Progenitor cell of endocrine pancreas (in vitro differentiated cells): ENCODE data around the gene TLL1. TPM values are rescaled to one million over a fixed set of nuclear protein-coding genes. Genes with fewer than 3 reads are reported as not detected.

Source experiments
- DNase-seq: peaks from one replicate; pipeline ENCODE4 v3.0.0; 2021; ENCODE audit warnings: low spot score; ENCODE audit not compliant: unreplicated experiment
- H3K27ac Mint-ChIP-seq: 2 replicates; pipeline ENCODE4 v1.8.0; 2021; ENCODE audit warnings: mild to moderate bottlenecking, moderate library complexity, mixed read lengths
- H3K27me3 Mint-ChIP-seq: 2 replicates; pipeline ENCODE4 v1.8.0; 2021; ENCODE audit warnings: mixed read lengths
- H3K36me3 Mint-ChIP-seq: 2 replicates; pipeline ENCODE4 v1.8.0; 2022; ENCODE audit warnings: mixed read lengths; ENCODE audit not compliant: insufficient read depth
- H3K4me1 Mint-ChIP-seq: 2 replicates; pipeline ENCODE4 v1.8.0; 2021; ENCODE audit warnings: low read depth, mixed read lengths
- H3K4me3 Mint-ChIP-seq: 2 replicates; pipeline ENCODE4 v1.8.0; 2021; ENCODE audit warnings: low read depth, mild to moderate bottlenecking, moderate library complexity, mixed read lengths
- H3K9me3 Mint-ChIP-seq: 2 replicates; pipeline ENCODE4 v1.8.0; 2021; ENCODE audit warnings: low read depth, mixed read lengths
- total RNA-seq: library from RNA; stranded (reverse); gene quantifications from 2 replicates; pipeline ENCODE4 v1.2.1, GENCODE V29; 2021
- TF ChIP-seq, protein P1 (sequence below): fragments of 200-600 bp; sonication (generic); IDR thresholded peaks from one replicate; pipeline ENCODE4 v1.5.0; 2021; ENCODE audit warnings: antibody characterized with exemption, mild to moderate bottlenecking; ENCODE audit not compliant: unreplicated experiment

The TLL1 gene
- total RNA-seq, 1 donor from 2014 or later = not detected

- DNase-seq = no peak
- Mint-ChIP-seq H3K27ac (no peak overlapping the region), H3K27me3 (no peaks in the 10 kb centered on the region), H3K4me3 (no peak overlapping the region), H3K4me1 (no peaks in the 10 kb centered on the region), H3K36me3 (no peaks in the 10 kb centered on the region), H3K9me3 (peaks cover 2% of the 10 kb centered on the region)
- TF ChIP-seq, protein P1, sequence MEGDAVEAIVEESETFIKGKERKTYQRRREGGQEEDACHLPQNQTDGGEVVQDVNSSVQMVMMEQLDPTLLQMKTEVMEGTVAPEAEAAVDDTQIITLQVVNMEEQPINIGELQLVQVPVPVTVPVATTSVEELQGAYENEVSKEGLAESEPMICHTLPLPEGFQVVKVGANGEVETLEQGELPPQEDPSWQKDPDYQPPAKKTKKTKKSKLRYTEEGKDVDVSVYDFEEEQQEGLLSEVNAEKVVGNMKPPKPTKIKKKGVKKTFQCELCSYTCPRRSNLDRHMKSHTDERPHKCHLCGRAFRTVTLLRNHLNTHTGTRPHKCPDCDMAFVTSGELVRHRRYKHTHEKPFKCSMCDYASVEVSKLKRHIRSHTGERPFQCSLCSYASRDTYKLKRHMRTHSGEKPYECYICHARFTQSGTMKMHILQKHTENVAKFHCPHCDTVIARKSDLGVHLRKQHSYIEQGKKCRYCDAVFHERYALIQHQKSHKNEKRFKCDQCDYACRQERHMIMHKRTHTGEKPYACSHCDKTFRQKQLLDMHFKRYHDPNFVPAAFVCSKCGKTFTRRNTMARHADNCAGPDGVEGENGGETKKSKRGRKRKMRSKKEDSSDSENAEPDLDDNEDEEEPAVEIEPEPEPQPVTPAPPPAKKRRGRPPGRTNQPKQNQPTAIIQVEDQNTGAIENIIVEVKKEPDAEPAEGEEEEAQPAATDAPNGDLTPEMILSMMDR = no peak
These were observed 141.4 kb downstream of the TLL1 start for GRCh38 chr4:166014411-166014810.

DNA sequence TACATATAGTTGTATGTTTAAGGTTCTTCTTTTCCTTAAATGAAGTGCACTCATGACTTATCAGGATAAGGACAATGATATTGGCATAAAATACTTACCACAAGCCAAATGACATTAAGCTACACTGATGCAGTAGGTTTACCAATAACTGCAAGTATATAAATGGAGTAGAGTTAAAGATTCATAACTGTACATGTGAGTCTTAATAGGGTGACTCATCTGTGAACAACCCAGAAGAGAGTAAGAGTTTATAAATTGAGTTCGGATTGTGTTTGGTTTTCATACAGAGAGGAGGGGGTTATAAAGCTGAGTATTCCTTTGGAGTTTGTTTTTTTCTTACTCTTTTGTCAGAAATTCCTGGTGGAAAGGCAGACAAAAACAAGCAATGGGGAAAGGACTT, 144.8 kb downstream of the TLL1 start:
- Mint-ChIP-seq H3K27me3 (no peaks in the 10 kb centered on the region), H3K4me3 (no peak overlapping the region), H3K27ac (no peak overlapping the region), H3K9me3 (no peaks in the 10 kb centered on the region), H3K36me3 (no peaks in the 10 kb centered on the region), H3K4me1 (no peaks in the 10 kb centered on the region)
- no peak for DNase-seq
- TF ChIP-seq, protein P1 = no peak

DNA sequence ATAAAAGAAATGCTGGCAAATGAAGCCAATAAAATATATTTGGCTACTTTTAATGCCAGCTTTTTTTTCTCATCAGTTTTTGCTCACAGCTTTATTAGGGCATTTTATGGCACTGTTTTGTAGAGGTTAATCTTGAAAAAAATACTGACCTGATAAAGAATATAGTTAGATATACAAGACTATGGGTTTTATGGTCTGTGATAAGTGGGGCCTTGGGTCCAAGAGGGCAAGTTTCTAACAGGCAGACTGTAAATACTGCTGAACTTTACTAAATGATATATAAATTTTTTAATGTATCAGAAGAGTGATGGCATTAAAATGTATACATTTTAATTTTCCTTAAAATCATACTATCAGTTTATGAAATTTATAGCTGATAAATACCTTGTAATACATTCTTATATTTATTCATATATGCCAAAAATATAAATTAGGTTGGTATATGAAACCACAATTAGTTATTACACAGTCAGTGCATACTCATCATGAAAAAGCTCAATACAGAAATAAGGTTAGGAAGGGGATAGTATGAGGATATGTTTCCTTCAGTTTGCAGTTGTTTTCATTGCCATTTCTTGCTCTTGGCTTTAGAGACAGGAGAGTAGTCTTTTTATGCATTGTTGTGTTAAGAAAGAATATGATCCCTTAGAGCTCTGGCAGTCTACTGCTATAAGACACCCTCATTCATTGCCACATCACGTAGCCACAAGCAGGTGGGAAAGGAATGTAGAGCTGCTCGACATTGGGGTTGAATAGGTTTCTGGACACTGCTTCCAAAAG, 146.6 kb downstream of the TLL1 start:
- Mint-ChIP-seq H3K36me3 (no peaks in the 10 kb centered on the region), H3K4me3 (no peak overlapping the region), H3K9me3 (no peaks in the 10 kb centered on the region), H3K27me3 (no peaks in the 10 kb centered on the region), H3K4me1 (no peaks in the 10 kb centered on the region), H3K27ac (no peak overlapping the region)
- DNase-seq = no peak
- TF ChIP-seq, protein P1 = no peak

GRCh38 chr4:166021617-166022016, 148.6 kb downstream of the TLL1 start:
- Mint-ChIP-seq H3K9me3 (no peaks in the 10 kb centered on the region), H3K27me3 (no peaks in the 10 kb centered on the region), H3K36me3 (no peaks in the 10 kb centered on the region), H3K4me3 (no peak overlapping the region), H3K27ac (no peak overlapping the region), H3K4me1 (no peaks in the 10 kb centered on the region)
- DNase-seq = no peak
- TF ChIP-seq, protein P1 = no peak

DNA sequence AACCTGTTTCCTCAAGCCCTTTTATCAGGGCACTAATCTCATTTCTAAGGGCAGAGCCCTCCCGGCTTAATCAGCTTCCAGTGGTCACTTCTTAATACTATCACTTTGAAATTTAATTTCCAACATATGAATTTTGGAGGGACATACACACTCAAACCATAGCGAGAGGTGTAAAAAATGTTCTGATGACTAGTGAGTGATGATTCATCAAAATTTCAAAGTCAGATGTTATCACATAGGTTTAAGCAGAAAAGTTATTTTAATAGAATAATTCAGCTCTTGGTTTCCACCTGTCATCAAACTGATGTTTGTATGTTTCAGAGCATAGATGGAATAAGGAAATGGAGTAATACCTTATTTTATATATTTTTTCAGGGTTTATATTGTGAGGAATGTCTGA, 161.9 kb downstream of the TLL1 start:
- Mint-ChIP-seq H3K27me3 (no peaks in the 10 kb centered on the region), H3K27ac (no peak overlapping the region), H3K9me3 (no peaks in the 10 kb centered on the region), H3K4me1 (no peaks in the 10 kb centered on the region), H3K36me3 (no peaks in the 10 kb centered on the region), H3K4me3 (no peak overlapping the region)
- TF ChIP-seq, protein P1 = no peak
- DNase-seq = no peak
